ENCODE results near the gene IBTK.

Gene IBTK

DNA sequence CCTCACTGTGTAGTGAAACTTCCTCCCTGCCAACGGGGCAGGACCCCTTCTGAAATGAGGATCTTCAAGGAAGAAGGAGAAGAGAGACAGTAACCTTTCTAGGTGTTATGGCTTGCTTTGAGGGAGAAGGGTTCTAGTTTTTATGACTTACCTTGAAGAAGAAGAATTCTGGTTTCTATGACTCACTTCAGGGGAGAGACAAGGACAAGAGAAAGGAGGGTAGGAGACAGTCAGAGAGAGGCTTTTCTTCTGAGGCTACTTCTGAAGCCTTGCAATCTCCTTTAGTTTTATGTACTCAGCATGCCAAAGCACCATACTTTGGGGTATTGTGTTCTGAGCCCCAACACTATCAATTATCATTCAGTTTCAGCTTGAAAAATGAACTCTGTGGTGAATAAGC lies 25.8 kb upstream of the IBTK start:
- TF ChIP-seq, protein P1, sequence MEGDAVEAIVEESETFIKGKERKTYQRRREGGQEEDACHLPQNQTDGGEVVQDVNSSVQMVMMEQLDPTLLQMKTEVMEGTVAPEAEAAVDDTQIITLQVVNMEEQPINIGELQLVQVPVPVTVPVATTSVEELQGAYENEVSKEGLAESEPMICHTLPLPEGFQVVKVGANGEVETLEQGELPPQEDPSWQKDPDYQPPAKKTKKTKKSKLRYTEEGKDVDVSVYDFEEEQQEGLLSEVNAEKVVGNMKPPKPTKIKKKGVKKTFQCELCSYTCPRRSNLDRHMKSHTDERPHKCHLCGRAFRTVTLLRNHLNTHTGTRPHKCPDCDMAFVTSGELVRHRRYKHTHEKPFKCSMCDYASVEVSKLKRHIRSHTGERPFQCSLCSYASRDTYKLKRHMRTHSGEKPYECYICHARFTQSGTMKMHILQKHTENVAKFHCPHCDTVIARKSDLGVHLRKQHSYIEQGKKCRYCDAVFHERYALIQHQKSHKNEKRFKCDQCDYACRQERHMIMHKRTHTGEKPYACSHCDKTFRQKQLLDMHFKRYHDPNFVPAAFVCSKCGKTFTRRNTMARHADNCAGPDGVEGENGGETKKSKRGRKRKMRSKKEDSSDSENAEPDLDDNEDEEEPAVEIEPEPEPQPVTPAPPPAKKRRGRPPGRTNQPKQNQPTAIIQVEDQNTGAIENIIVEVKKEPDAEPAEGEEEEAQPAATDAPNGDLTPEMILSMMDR (IDR thresholded peaks at IDR 0.05; ENCODE audit: insufficient read depth, low read length, poor library complexity, severe bottlenecking): no peak
- H3K4me3 ChIP-seq (replicated peaks; ENCODE audit: low read depth, low read length): no peak overlapping the region
- no peaks in the 10 kb centered on the region for H3K27me3 ChIP-seq (replicated peaks; ENCODE audit: control insufficient read depth, insufficient read depth, low read length)
- no peak for DNase-seq (ENCODE audit: extremely low read depth, insufficient read length)
- no peaks in the 10 kb centered on the region for H3K36me3 ChIP-seq (ENCODE audit: control insufficient read depth, insufficient read depth, low read length)

DNA sequence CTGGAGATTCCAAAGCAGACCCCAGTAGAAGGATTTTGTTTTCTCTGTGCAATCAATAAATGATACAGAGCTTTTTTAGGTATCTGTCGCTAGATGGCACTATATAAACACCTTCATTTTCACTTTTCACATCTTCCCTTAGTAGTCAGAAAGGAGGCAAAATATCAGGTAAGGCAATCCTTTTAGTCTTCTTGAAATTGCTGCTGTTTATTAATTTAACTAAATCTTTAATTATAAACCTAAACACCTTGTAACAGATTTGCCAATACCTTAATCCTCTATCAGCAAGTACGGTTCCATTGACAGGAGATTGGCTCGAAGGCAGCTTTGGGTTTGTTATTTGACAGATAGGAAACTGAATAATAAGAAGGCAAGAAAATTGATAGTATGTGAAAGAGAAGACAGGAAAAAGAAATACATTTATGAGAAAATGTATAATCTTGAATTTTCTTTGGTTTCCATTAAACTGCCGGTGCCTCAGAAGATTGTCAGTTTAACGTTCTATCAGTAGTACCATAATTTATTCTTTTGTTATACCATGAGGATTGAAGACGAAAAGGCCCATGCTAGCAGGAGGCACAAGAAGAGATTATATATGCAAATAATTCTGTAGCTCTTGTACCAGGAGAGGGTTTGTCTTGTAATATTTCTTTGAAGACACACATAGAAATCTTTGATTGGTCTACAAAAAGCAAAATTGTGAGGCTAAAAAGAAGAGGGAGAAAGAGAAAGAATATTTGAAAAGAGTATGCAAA lies 23.5 kb upstream of the IBTK start:
- no peaks in the 10 kb centered on the region for H3K27me3 ChIP-seq (replicated peaks; ENCODE audit: control insufficient read depth, insufficient read depth, low read length)

DNA sequence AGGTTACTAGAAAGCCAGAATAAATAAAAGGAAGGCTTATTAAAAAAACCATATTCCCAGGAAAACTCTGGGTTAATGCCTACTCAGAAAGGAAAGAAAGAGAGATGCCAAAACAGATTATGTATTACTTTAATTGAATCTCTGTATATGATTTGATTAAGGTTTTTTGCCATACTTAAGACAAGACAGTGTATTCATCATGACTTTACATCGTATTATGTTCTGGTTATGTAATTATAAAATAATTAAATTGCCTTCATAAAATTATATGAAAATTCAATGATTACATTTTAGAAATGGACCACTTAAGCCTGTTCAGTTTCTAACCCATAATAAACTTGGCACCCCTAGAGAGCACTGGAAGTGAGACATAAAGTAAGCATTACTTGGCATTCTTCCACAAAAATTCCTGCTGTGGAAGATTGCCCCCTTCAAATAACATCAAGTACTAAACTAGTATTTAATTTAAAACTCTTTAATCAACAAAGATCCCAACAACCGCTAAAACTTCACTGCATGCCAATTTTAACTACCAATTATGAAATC lies 20.8 kb upstream of the IBTK start:
- Histone ChIP-seq H3K4me3 (replicated peaks; ENCODE audit: low read depth, low read length) (no peak overlapping the region), H3K27me3 (replicated peaks; ENCODE audit: control insufficient read depth, insufficient read depth, low read length) (no peaks in the 10 kb centered on the region), H3K36me3 (ENCODE audit: control insufficient read depth, insufficient read depth, low read length) (no peaks in the 10 kb centered on the region)
- TF ChIP-seq, protein P1 (IDR thresholded peaks at IDR 0.05; ENCODE audit: insufficient read depth, low read length, poor library complexity, severe bottlenecking): no peak
- DNase-seq (ENCODE audit: extremely low read depth, insufficient read length): no peak

More for the DNA sequence above, 23.5 kb upstream of the IBTK start:
- peak; percentile 28 for DNase-seq (ENCODE audit: extremely low read depth, insufficient read length)
- TF ChIP-seq, protein P1 (IDR thresholded peaks at IDR 0.05; ENCODE audit: insufficient read depth, low read length, poor library complexity, severe bottlenecking): peak; percentile 61
- Histone ChIP-seq H3K4me3 (replicated peaks; ENCODE audit: low read depth, low read length) (no peak overlapping the region), H3K36me3 (ENCODE audit: control insufficient read depth, insufficient read depth, low read length) (no peaks in the 10 kb centered on the region)

DNA sequence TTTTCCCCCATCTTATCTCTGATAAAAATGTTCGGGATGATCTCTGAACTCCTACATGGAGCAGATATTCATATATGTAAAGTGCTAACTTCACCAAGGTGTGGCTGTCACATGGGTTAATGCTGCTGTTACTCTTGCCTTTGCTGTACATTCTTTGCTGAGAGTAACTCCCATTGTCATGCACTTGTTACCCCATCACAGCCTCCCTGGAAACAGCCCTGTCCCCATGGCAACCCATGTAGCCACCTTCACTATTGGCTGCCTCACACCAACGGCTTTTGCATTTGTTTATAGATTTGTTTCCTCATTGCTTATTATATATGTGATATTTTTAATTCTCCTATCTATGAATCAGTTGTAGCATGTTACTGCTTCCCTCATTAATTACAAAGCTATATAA lies 17.3 kb upstream of the IBTK start:
- H3K4me3 ChIP-seq (replicated peaks; ENCODE audit: low read depth, low read length): no peak overlapping the region
- H3K36me3 ChIP-seq (ENCODE audit: control insufficient read depth, insufficient read depth, low read length): no peaks in the 10 kb centered on the region
- no peaks in the 10 kb centered on the region for H3K27me3 ChIP-seq (replicated peaks; ENCODE audit: control insufficient read depth, insufficient read depth, low read length)
- TF ChIP-seq, protein P1 (IDR thresholded peaks at IDR 0.05; ENCODE audit: insufficient read depth, low read length, poor library complexity, severe bottlenecking): no peak
- no peak for DNase-seq (ENCODE audit: extremely low read depth, insufficient read length)

DNA sequence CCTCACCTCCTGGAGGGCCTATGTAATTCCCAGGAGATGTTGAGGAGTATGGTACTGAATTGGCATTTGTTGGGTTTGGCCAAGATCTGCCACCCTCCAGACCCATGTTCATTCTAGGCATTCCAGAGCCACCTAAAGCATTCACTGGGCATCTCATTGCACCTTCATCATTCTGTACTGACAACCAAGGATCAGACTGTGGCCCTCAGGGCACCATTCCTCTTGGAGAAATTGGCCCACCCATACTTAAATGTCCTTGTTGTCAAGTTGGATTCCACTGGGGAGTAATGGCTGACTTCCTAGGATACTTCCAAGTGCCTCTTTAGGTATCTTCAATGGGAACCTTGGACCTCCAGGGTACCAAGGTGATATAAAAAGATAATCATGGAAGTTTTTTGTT lies 16.8 kb upstream of the IBTK start:
- Histone ChIP-seq H3K36me3 (ENCODE audit: control insufficient read depth, insufficient read depth, low read length) (no peaks in the 10 kb centered on the region), H3K27me3 (replicated peaks; ENCODE audit: control insufficient read depth, insufficient read depth, low read length) (no peaks in the 10 kb centered on the region), H3K4me3 (replicated peaks; ENCODE audit: low read depth, low read length) (no peak overlapping the region)
- DNase-seq (ENCODE audit: extremely low read depth, insufficient read length): no peak
- TF ChIP-seq, protein P1 (IDR thresholded peaks at IDR 0.05; ENCODE audit: insufficient read depth, low read length, poor library complexity, severe bottlenecking): no peak

All from GM06990 (cell line).